Adrenal gland (tissue), 5 donors: ENCODE measurements around the gene CDH15.

ENCODE experiments used
- CTCF ChIP-seq, 6 experiments: fragments of 450-650 bp in 4 of 6; fragments of 200-600 bp in 2 of 6; sonication (generic) in 1 of 6; IDR thresholded peaks; 1 replicate in 5 of 6; 2 replicates in 1 of 6; pipeline versions ENCODE4 v1.5.1 to v1.8.0; 2016 to 2021; ENCODE audit warnings: antibody characterized with exemption in 6 of 6, mild to moderate bottlenecking in 2 of 6, moderate library complexity in 1 of 6
- POLR2A ChIP-seq, 2 donors: fragments of 450-650 bp; IDR thresholded peaks; one replicate each; pipeline ENCODE4 v1.6.1; 2017; ENCODE audit warnings: antibody characterized with exemption in 2 of 2, mild to moderate bottlenecking in 2 of 2, moderate library complexity in 1 of 2
- donor health status: DM: no; HTN: no; CAD: no.

- TF ChIP-seq CTCF (IDR thresholded peaks at IDR 0.05) (no peak), POLR2A (IDR thresholded peaks at IDR 0.05) (no peak)
Observed at GRCh38 chr16:89207993-89208392, 36.4 kb downstream of the CDH15 start.
